ENCODE results near the gene FBLIM1.

Gene FBLIM1

DNA sequence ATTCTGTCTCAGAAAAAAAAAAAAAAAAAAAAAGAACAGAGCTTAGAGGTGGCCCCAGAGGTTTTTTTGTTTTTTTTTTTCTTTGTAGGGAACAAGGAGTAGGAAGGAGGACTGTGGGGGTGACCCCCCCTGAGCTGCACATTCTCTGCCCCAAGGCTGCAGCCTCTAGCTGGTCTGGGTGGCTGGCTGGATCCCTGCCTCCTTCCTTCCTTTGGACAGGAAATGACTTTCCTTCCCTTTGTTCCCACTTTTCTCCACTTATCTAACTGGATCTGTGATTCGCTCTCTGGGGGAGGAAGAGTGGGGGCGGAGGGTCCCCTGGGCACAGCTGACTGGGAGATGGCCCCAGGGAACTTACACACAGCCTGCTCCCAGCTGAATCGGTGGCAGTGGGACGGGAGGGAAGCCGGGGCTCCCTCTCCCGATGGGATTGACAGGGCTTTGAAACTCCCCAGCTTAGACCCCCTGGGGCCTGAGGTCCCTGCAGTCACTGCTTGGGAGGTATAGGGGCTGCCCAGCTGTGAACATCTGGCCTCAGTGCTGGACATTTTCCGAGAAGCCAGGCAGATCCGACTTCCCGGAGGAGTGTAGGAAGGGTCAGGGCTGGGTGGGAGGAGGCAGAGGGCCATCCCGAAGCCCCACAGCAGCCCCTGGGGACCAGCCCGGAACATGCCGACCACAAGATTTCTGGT lies 2.1 kb downstream of the FBLIM1 start:
- peak; percentile 27 for DNase-seq
- in situ Hi-C loops (cut with HindIII; ENCODE audit: low pct_ligation_motif_present, low pct_unique_long_range_greater_than_20kb, low sequenced_read_pairs), result no loop called here

DNA sequence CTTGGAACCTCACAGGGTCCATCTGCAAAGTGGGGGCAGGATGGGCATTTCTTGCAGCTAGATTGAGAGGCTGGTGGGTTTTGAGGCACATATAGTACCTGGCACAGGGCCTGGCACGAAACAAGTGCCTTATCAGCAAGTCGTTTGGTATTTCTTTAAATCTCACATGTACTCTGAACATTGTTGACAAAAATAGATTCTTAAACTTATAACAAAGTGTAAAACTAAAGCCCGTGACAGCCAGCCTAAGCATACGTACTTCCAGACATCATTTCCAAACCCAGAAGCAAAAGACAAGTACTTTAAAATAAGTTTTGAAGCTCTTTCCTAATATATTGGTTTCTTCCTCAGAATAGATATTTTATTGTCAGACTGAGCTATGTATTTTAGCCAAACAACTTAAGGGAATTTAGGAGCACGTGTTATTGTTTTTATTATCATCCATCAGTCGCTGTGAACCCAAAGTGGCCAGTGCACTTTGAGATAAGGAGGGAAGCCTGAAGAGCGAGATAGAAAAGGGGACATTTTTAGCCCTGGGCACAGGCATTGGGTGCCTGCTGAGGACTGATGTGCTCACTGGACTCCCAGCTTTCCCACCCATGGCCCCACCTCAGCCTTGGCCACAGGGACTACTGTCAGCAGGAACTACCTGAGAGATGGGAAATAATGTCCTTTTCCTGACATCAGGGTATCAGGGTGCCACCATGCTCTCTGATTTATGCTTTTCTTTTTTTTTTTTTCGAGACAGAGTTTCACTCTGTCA lies 3.0 kb downstream of the FBLIM1 start:
- no peak for DNase-seq
- in situ Hi-C loops (cut with HindIII; ENCODE audit: low pct_ligation_motif_present, low pct_unique_long_range_greater_than_20kb, low sequenced_read_pairs), result no loop called here

DNA sequence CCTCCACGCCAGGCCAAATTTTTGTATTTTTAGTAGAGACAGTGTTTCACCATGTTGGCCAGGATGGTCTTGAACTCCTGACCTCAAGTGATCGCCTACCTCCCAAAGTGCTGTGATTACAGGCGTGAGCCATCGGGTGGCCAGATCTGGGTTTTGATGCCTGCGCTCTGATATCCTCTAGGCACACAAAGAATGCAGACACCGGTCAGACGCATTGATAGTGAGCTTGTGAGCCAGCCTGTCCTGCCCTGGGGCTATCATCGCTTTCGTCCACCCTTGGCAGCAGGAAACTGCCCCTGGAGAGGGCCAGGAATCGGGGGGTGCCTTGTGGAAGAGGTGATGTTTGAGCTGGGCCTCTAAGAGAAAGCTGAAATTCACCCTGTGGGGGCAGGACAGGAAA lies 4.0 kb downstream of the FBLIM1 start:
- no peak for DNase-seq
- in situ Hi-C loops (cut with HindIII; ENCODE audit: low pct_ligation_motif_present, low pct_unique_long_range_greater_than_20kb, low sequenced_read_pairs), result no loop called here

DNA sequence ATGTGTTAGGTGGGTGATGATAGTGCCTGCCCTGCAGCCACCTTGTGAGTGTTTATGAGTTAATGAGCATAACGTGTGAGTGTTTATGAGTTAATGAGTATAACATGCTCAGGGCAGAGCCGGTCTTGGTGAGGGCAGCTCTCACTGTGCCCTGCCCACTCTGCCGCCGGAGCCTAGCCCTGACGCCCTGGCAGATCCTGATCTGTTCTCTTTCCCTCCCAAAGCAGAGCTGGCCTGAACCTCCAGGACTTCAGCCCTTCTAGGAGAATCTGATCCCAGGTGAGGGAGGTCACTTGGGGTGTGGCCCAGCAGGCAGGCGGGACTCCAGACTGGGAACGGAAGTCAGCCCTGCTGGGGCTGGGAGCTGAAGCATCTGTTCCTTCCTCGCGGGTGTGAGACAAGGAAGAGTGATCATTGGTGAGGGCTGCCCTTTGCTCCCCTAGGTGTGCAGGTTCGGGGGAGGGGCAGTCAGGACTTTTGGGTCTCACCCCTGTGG lies 5.7 kb downstream of the FBLIM1 start:
- in situ Hi-C loops (cut with HindIII; ENCODE audit: low pct_ligation_motif_present, low pct_unique_long_range_greater_than_20kb, low sequenced_read_pairs), result no loop called here
- DNase-seq, result no peak

DNA sequence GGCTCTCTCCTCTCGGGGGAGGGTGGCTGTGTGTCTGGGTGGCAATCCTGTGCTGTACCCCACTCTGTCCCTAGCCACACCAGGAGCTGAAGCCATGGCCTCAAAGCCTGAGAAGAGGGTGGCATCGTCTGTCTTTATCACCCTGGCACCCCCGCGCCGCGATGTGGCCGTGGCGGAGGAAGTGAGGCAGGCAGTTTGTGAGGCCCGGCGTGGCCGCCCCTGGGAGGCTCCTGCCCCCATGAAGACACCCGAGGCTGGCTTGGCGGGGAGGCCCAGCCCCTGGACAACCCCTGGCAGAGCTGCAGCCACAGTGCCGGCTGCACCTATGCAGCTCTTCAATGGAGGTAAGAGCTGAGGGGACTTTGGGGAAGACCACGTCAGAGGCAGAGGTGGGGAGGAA lies 6.3 kb downstream of the FBLIM1 start:
- in situ Hi-C loops (cut with HindIII; ENCODE audit: low pct_ligation_motif_present, low pct_unique_long_range_greater_than_20kb, low sequenced_read_pairs), result no loop called here
- no peak for DNase-seq

DNA sequence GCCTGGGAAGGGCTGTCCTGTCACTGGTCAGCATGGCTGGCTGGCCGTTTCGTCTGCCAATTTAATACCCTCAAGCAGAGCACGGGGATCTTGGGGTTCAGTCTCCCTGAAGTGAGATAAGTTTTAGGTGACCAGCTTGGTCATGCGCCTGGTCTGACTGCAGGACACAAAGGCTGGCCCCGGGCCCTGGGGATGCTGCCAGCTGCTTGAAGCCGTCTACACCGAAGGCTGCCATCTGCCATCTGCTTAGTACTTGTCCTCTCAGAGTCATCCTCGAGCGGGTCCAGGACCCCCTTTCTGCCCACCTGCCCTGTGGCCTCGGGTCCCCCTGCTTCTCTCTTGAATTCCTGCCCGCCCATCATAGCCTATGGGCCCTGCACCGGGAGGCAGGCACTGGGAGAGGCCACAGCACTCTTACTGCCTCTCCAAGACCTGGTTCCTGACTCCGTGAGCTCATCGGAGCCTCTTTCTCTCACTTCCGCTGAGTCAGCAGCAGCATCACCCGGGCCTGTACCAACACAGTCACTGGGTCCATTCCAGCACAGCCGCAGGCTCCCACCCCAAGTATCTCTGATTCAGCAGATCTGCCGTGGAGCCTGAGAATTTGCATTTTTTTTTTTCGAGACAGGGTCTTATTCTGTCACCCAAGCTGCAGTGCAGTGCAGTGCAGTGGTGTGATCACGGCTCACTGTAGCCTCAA lies 7.0 kb downstream of the FBLIM1 start:
- in situ Hi-C loops (cut with HindIII; ENCODE audit: low pct_ligation_motif_present, low pct_unique_long_range_greater_than_20kb, low sequenced_read_pairs), result no loop called here

DNA sequence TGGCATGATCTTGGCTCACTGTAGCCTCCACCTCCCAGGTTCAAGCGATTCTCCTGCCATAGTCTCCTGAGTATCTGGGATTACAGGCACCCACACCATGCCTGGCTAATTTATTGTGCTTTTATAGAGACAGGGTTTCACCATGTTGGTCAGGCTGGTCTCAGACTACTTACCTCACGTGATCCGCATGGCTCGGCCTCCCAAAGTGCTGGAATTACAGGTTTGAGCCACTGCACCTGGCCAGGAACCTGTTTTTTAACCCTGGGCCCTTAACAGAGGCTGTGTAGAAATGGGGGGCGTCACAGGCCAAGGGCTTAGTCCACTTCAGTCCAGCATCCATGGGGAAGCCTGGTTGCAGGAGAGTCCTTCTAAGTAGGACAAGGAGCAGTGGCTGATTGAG lies 9.3 kb downstream of the FBLIM1 start:
- no peak for DNase-seq
- in situ Hi-C loops (cut with HindIII; ENCODE audit: low pct_ligation_motif_present, low pct_unique_long_range_greater_than_20kb, low sequenced_read_pairs), result no loop called here

More for the DNA sequence above, 7.0 kb downstream of the FBLIM1 start:
- peak; percentile 82 for DNase-seq

DNA sequence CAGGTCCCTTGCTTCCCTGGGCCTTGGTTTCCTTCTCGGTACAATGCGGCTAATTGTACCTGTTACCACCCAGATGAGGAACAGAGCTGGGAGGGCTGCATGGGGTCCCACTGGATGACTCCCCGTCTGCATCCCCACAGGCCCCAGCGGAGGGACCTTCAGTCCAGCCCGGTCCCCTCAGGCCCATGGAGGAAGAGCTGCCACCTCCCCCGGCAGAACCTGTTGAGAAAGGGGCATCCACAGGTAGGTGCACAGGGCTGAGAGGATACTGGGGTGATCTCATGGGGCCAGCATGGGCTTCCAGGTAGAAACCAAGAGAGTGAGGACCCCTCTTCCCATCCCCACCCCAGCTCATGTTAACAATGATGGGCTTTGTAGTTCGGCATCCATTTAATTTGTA lies 9.8 kb downstream of the FBLIM1 start:
- DNase-seq, result no peak
- in situ Hi-C loops (cut with HindIII; ENCODE audit: low pct_ligation_motif_present, low pct_unique_long_range_greater_than_20kb, low sequenced_read_pairs), result no loop called here

DNA sequence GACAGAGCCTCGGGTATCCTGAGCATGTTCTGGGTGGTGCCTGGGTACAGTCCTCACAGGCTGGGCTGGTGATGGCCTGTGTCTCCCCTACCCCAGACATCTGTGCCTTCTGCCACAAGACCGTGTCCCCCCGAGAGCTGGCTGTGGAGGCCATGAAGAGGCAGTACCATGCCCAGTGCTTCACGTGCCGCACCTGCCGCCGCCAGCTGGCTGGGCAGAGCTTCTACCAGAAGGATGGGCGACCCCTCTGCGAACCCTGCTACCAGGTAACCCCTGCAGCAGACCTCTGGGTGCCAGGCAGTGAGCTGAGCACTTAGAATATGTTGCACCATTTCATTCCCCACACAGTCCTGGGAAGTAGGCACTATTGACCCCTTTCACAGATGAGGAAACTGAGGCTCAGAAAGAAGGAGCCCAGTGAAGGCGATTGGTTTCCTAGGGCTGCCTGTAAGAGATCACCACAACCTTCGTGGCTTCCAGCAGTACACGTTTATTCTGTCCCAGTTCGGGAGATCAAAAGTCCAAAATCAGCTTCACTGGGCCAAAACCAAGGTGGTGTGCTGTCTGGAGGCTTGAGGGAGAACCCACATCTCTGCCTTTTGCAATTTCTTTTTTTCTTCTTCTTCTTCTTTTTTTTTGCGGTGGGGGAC lies 11.8 kb downstream of the FBLIM1 start:
- in situ Hi-C loops (cut with HindIII; ENCODE audit: low pct_ligation_motif_present, low pct_unique_long_range_greater_than_20kb, low sequenced_read_pairs), result no loop called here
- DNase-seq, result no peak

DNA sequence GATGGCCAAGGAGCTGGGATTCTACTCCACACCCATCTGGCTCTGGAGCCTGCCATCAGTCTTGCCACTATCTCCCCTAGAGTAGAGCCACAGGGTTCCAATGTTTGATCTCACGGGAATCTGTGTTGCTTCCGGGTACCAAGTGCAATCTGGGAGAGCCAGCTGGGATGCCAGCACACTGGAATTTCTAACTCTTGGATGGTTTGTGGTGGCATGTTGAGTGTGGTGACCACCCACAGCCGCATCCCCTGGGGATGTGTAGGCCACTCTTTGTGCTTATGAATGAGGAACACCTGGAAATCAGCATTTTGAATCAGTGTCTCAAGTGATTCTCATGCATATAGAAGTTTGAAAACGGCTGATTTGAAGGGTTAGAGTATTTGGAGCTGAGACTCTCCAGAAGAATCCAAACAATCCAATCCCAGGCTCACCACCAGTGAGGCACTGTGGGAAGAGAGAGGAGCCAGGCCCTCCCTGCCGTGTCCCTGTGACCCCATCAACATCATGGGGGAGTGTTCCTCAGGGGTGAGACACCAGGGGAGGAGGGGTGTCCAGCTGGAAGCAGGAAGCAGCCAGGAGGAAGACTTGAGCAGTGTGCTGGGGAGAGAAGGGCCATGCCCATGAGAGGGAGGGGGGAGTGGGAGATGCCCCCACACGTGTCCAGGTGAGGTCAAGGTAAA lies 13.4 kb downstream of the FBLIM1 start:
- no peak for DNase-seq
- in situ Hi-C loops (cut with HindIII; ENCODE audit: low pct_ligation_motif_present, low pct_unique_long_range_greater_than_20kb, low sequenced_read_pairs), result no loop called here

DNA sequence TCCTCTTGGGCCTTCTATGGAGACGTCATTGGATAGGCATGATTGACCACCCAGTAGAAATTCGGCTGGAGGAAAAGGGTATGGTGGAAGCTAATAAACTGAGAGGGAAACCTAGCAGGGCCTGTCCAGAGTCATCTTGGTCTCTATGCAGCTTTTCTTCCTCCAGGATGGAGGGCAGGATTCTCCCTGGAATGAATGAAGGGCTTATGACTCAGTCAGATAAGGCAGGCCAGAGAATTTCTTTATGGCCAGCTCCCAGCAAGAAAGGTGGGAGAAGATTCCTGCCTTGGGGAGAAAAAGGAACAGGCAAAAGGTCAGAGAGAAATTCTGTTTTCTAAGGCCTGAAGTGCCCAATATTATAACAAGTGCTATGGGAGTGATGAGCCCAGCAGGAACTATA lies 17.1 kb downstream of the FBLIM1 start:
- no peak for DNase-seq
- in situ Hi-C loops (cut with HindIII; ENCODE audit: low pct_ligation_motif_present, low pct_unique_long_range_greater_than_20kb, low sequenced_read_pairs), result no loop called here

DNA sequence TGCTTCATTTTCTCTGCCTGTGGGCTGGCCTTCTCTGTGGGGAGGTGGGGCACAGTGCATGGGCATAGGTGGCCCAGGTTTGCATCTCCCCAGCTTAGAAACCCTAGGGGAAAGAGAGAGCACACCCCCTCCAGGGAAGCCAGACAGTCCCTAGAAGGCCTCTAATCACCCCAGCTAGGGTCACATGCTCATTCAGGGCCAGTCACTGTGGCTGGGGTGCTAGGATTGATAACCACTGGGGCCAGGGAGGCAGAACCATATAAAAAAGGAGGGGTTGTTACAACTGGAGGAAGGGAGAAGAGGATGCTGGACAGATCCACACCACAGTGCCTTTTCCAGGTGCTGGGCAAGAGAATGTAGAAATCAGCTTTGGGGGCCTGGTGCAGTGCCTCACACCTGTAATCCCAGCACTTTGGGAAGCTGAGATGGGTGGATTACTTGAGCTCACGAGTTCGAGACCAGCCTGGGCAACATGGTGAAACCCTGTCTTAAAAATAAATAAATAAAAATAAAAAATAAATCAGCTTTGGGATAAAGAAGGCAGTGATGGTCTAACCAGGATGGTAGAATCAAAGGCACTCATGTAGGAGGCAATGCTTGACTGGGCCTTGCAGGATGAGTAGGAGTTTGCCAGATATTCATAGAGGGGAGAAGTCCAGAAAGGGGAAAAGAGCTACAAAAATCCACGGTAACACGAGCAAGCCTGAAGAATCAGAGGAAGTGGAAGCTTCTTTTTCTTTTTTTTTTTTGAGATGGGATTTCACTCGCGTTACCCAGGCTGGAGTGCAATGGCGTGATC lies 19.5 kb downstream of the FBLIM1 start:
- DNase-seq, result no peak
- in situ Hi-C loops (cut with HindIII; ENCODE audit: low pct_ligation_motif_present, low pct_unique_long_range_greater_than_20kb, low sequenced_read_pairs), result no loop called here

DNA sequence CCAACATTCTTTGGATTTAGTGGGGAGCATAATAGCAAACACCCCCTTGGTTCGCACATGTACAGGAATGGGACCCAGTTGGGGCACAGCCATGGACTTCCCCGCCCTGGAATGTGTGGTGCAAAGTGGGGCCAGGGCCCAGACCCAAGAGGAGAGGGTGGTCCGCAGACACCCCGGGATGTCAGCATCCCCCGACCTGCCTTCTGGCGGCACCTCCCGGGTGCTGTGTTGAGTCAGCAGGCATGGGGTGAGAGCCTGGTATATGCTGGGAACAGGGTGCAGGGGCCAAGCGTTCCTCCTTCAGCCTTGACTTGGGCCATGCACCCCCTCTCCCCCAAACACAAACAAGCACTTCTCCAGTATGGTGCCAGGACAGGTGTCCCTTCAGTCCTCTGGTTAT lies 27.1 kb downstream of the FBLIM1 start:
- in situ Hi-C loops (cut with HindIII; ENCODE audit: low pct_ligation_motif_present, low pct_unique_long_range_greater_than_20kb, low sequenced_read_pairs), result no loop called here
- no peak for DNase-seq

DNA sequence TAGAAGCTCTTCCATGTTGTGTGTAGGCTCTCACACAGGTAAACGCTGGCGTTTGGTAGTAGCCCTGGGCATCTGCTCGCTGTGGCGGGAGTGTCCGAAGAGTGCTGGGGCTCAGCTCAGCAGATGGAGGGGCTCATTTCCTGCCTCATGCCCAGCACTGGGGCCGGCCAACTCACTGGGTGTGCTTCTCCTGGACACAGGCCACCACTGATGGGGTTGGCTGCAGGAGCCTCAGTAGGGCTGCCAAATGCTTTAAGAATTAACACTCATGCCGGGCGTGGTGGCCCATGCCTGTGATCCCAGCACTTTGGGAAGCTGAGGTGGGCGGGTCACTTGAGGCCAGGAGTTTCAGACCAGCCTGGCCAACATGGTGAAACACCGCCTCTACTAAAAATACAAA lies 28.0 kb downstream of the FBLIM1 start:
- in situ Hi-C loops (cut with HindIII; ENCODE audit: low pct_ligation_motif_present, low pct_unique_long_range_greater_than_20kb, low sequenced_read_pairs), result no loop called here
- no peak for DNase-seq

DNA sequence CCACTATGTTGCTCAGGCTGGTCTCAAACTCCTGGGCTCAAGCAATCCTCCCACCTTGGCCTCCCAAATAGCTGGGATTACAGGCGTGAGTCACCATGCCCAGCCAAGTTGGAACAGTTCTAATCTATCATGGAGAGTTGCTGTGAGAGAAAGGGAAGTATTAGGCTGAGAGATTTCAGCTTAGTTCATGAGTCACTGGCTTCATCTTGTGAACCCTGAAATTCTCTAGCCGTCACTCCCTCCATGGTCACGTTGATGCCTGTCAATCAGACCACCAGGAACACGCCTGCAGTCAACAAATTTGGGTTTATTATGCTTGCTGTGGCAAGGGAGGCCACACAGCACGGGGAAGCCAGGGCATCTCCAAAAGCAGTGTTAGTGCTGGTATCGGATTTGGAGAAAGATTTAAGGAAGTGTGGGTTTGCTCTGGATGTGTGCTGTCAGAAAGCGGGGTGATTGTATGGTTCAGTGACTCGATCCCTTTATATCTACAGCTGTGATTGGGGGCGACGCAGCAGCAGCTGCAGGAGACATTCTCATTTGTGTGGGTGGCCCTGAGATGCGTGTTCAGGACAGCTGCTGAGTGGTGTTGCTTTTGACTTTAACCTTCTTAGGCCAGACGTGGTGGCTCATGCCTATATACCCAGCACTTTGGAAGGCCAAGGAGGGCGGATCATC lies 30.2 kb downstream of the FBLIM1 start:
- in situ Hi-C loops (cut with HindIII; ENCODE audit: low pct_ligation_motif_present, low pct_unique_long_range_greater_than_20kb, low sequenced_read_pairs), result no loop called here
- no peak for DNase-seq

DNA sequence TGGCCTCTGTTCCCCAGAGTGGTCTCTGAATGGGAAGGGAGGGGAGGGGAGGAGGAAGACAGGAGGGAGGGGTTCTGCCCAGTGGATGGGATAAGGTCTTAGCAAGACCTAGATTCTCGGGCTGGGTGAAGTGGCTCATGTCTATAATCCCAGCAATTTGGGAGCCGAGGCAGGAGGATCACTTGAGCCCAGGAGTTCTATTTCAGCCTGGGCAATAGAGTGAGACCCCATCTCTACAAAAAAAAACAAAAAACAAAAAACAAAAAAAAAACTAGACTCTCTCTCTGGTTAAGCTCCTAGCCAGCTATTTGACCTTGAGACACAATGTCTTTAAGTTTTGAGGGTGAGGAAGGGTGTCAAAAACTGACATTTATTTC lies 37.5 kb downstream of the FBLIM1 start:
- DNase-seq, result no peak
- in situ Hi-C loops (cut with HindIII; ENCODE audit: low pct_ligation_motif_present, low pct_unique_long_range_greater_than_20kb, low sequenced_read_pairs), result no loop called here

DNA sequence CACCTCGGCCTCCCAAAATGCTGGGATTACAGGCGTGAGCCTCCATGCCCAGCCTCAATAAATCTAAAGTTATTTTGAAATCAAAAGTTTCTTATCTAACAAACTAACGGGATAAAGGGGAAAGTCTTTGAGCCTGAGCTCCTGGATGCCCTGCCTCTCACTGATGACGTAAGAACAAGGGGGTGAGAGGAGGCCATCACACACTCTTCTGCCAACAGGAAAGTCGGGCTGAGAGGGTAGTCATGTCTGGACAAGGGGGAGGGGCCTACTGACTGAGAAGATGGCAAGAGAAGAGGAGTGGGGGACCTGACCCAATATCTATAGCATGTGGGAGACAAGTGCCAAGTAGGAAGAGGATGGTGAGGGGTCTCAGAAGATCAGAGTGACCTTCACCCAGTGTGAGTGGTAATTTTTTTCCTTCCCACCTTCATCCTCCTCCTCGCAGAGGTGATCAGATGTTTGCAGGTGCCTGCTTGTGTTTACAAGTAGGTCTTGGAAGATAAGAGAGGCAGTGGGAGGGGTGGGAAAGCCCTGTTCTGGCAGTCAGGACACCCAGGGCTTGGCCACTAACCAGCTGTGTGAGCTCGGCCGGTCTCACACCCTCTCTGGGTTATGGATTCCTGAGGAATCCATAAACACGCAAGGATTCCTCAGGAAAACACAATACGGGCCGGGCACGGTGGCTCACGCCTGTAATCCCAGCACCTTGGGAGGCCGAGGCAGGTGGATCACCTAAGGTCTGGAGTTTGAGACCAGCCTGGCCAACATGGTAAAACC lies 39.2 kb downstream of the FBLIM1 start:
- DNase-seq, result peak; percentile 66
- in situ Hi-C loops (cut with HindIII; ENCODE audit: low pct_ligation_motif_present, low pct_unique_long_range_greater_than_20kb, low sequenced_read_pairs), result no loop called here
